Stimulated activated CD8-positive, alpha-beta memory T cell treated with anti-CD3 and anti-CD28 coated beads, Interleukin-4, amount 100 ng/mL, for 1 hour (primary cell): Measurements from ENCODE around the gene B4GALT3.

Experiments
- DNase-seq, 2 donors: peaks; one replicate each; pipeline ENCODE4 v3.0.0-alpha.2; 2020; ENCODE audit warnings: low read depth in 2 of 2, low spot score in 1 of 2

The B4GALT3 gene

GRCh38 chr1:161188381-161188780 lies 11.1 kb upstream of the B4GALT3 start:
- no peak for DNase-seq

- DNase-seq, result no peak
Measured at GRCh38 chr1:161187311-161187710, 10.0 kb upstream of the B4GALT3 start.

GRCh38 chr1:161185732-161186311 lies 8.5 kb upstream of the B4GALT3 start:
- DNase-seq, result no peak

- DNase-seq, result peak; percentile 43 to 55
Measured at GRCh38 chr1:161185282-161185682, 8.0 kb upstream of the B4GALT3 start.

- DNase-seq, result peak in 1 of 2 donors; percentile 26
Measured at GRCh38 chr1:161182214-161182613, 4.9 kb upstream of the B4GALT3 start.

GRCh38 chr1:161180639-161181038 lies 3.3 kb upstream of the B4GALT3 start:
- DNase-seq, result no peak

GRCh38 chr1:161179698-161180097 lies 2.4 kb upstream of the B4GALT3 start:
- no peak for DNase-seq

- no peak for DNase-seq
Measured at GRCh38 chr1:161177936-161178244, 583 bp upstream of the B4GALT3 start.

- DNase-seq, result no peak
Measured at GRCh38 chr1:161176468-161177111, 717 bp downstream of the B4GALT3 start.

- DNase-seq, result no peak
Measured at GRCh38 chr1:161175771-161176453, 1.4 kb downstream of the B4GALT3 start.

- no peak for DNase-seq
Measured at GRCh38 chr1:161174911-161175310, 2.4 kb downstream of the B4GALT3 start.

GRCh38 chr1:161173711-161174110 lies 3.6 kb downstream of the B4GALT3 start:
- no peak for DNase-seq

GRCh38 chr1:161172776-161173376 lies 4.4 kb downstream of the B4GALT3 start:
- DNase-seq, result no peak

- DNase-seq, result no peak
Measured at GRCh38 chr1:161172349-161172748, 5.0 kb downstream of the B4GALT3 start.

- no peak for DNase-seq
Measured at GRCh38 chr1:161171696-161172095, 5.6 kb downstream of the B4GALT3 start.

GRCh38 chr1:161171191-161171590 lies 6.1 kb downstream of the B4GALT3 start:
- no peak for DNase-seq

- DNase-seq, result no peak
Measured at GRCh38 chr1:161168906-161169305, 8.4 kb downstream of the B4GALT3 start.

GRCh38 chr1:161166669-161167548 lies 10.4 kb downstream of the B4GALT3 start:
- DNase-seq, result no peak

- peak; percentile 77 to 84 for DNase-seq
Measured at GRCh38 chr1:161165742-161166668, 11.3 kb downstream of the B4GALT3 start, which contains the start of gene PPOX. PPOX (plus strand) TSS chr1:161166426; CDS start chr1:161166848, 422 bp downstream.
